Heart left ventricle (tissue), 16 donors: ENCODE data around the gene SPIC. TPM values are rescaled to one million over a fixed set of nuclear protein-coding genes. Genes with fewer than 3 reads are reported as not detected.

Experiments used
- ATAC-seq, 4 donors: fragments of 200-7000 bp; cut with Tn5 transposase; one replicate each; pipeline ENCODE4 v1.9.1; 2020 to 2022; ENCODE audit warnings: moderate library complexity in 4 of 4, mild to moderate bottlenecking in 3 of 4, moderate number of reproducible peaks in 1 of 4
- DNase-seq, 5 donors: peaks; one replicate each; pipeline ENCODE4 v3.0.0-alpha.2; 2020
- H3K27ac ChIP-seq, 12 donors: fragments of 200-600 bp; sonication (generic) in 4 of 12; one replicate each; pipeline versions ENCODE4 v1.5.0 to v1.8.0; 2016 to 2022; ENCODE audit warnings: mild to moderate bottlenecking in 2 of 12
- H3K27me3 ChIP-seq, 9 donors: fragments of 200-600 bp; sonication (generic) in 2 of 9; one replicate each; pipeline versions ENCODE4 v1.5.1 to v1.8.0; 2016 to 2022; ENCODE audit warnings: mild to moderate bottlenecking in 3 of 9
- H3K36me3 ChIP-seq, 9 donors: fragments of 200-600 bp; sonication (generic) in 2 of 9; one replicate each; pipeline versions ENCODE4 v1.5.0 to v1.8.0; 2018 to 2022; ENCODE audit warnings: mild to moderate bottlenecking in 2 of 9
- H3K4me1 ChIP-seq, 12 donors: fragments of 200-600 bp; sonication (generic) in 4 of 12; one replicate each; pipeline versions ENCODE4 v1.5.0 to v1.8.0; 2016 to 2022; ENCODE audit warnings: mild to moderate bottlenecking in 3 of 12
- H3K4me3 ChIP-seq, 12 donors: fragments of 200-600 bp; sonication (generic) in 4 of 12; one replicate each; pipeline versions ENCODE4 v1.5.0 to v1.8.0; 2017 to 2022; ENCODE audit warnings: mild to moderate bottlenecking in 9 of 12, moderate library complexity in 4 of 12
- H3K9me3 ChIP-seq, 12 donors: fragments of 200-600 bp; sonication (generic) in 4 of 12; one replicate each; pipeline versions ENCODE4 v1.5.0 to v1.8.0; 2016 to 2022; ENCODE audit warnings: mild to moderate bottlenecking in 1 of 12
- CTCF ChIP-seq, 12 donors: fragments of 200-600 bp; sonication (generic) in 4 of 12; IDR thresholded peaks; one replicate each; pipeline versions ENCODE4 v1.5.0 to v1.8.0; 2018 to 2022; ENCODE audit warnings: antibody characterized with exemption in 12 of 12, mild to moderate bottlenecking in 5 of 12
- POLR2A ChIP-seq, 2 donors: fragments of 450-650 bp; IDR thresholded peaks; one replicate each; pipeline ENCODE4 v1.6.1; 2017; ENCODE audit warnings: antibody characterized with exemption in 2 of 2, mild to moderate bottlenecking in 2 of 2, moderate library complexity in 2 of 2
- WGBS, 4 donors: extraction: QIAGEN DNeasy Blood & Tissue Kit in 2 of 4; methylation state at CpG; one replicate each; pipeline versions ENCODE4 v1.1.5 to v1.1.7; 2013 to 2018; 5-methylcytosine and 5-hydroxymethylcytosine counted together
- intact Hi-C, 10 donors: fragments of 100-400 bp; cut with DNase I; formaldehyde crosslinking; loops; one replicate each; pipeline versions ENCODE4 v1.11.1 to v1.14.2; 2022
- polyA plus RNA-seq, 2 donors: library from polyadenylated mRNA; stranded (reverse); fragments of 200-250 nt; gene quantifications; one replicate each; pipeline ENCODE4 v1.2.3, GENCODE V29; 2013
- total RNA-seq, 9 donors: library from RNA; depleted of rRNA in 2 of 9; stranded (reverse); fragments of >200 nt in 2 of 9; fragmentation: NEBNext Ultra II Directional in 3 of 9; extraction: Animal tissue kit (Norgen Biotek cat#: 25700) in 3 of 9; gene quantifications; one replicate each; pipeline versions ENCODE4 v1.1.0 to v1.2.4, GENCODE V29; 2016 to 2023
- donor health status: ischemic (EF 13 %, LVEDD 7.1; RV severe dilation, severe dysfunction).
- donor health status: healthy with polysubstance abuse.
- donor health status: DM: no; HTN: yes; CAD: no.
- donor health status: DM: no; HTN: no; CAD: no.
- donor health status: ischemic (EF 25% LVEDD 6.9; RV normal size, moderate dysfunction).
- donor health status: ischemic (EF 25% LVEDD 5.7; RV mildly dilated, moderate dysfunction).
- donor health status: healthy.
- donor health status: DM: yes; HTN: yes; CAD: no.
- donor health status: ischemic (EF 35%, LVEDD 5.7; RV mildly dilated, moderate dysfunction).
- donor health status: nonischemic (EF 11% LVEDD 7.7; RV severe dilation, severe dysfunction).
- donor health status: DM: yes; HTN: yes; CAD: no.
- donor health status: PGD.
- donor health status: ischemic (EF 29% LVEDD 5.4; RV normal size, mild dysfunction).
- donor health status: nonischemic (EF 23%, LVEDD 6.1; RV moderate dilation, normal function).

SPIC gene
- total and polyA plus RNA-seq, 11 donors: 0.68 to 2.5 TPM; not detected in 9

DNA sequence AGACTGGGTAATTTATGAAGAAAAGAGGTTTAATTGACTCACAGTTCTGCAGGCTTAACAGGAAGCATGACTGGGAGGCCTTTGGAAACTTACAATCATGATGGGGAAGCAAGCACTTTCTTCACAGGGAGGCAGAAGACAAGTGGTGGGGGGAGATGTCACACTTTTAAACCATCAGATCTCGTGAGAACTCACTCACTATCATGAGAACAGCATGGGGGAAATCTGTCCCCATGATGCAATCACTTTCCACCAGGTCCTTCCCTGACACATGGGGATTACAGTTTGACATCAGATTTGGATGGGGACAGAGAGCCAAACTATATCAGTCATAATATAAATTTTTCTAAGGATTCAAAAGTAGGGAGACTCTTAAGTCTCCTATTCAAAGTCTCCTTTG lies 46.0 kb downstream of the SPIC start:
- 36 to 62% (median 37%) methylated on average over 1 of the region's 1 CpG for WGBS, 4 donors

GRCh38 chr12:101527682-101528081 lies 52.5 kb downstream of the SPIC start:
- TF ChIP-seq POLR2A (IDR thresholded peaks at IDR 0.05): no peak
- no peak for TF ChIP-seq CTCF (IDR thresholded peaks at IDR 0.05)
- Histone ChIP-seq H3K9me3 (no peaks in the 10 kb centered on the region), H3K27ac (peak overlapping the region in 4 of 12 donors; percentile 21 to 60 (median 41)), H3K4me3 (no peak overlapping the region), H3K4me1 (peaks cover 0 to 9% (median 0%) of the 10 kb centered on the region in 12 donors), H3K27me3 (no peaks in the 10 kb centered on the region), H3K36me3 (no peaks in the 10 kb centered on the region)
- DNase-seq (peak; percentile 19 to 81 (median 62)), ATAC-seq (peak; percentile 79 to 97 (median 90))
- intact Hi-C loops: no loop called here
- WGBS, 4 donors: 38 to 51% (median 39%) methylated on average over 10 of the region's 10 CpGs

More for the DNA sequence above, 46.0 kb downstream of the SPIC start:
- Histone ChIP-seq H3K36me3 (no peaks in the 10 kb centered on the region), H3K27me3 (no peaks in the 10 kb centered on the region), H3K27ac (no peak overlapping the region), H3K4me3 (no peak overlapping the region), H3K9me3 (no peaks in the 10 kb centered on the region), H3K4me1 (no peaks in the 10 kb centered on the region)
- TF ChIP-seq CTCF (IDR thresholded peaks at IDR 0.05) (no peak), POLR2A (IDR thresholded peaks at IDR 0.05) (no peak)
- ATAC-seq (no peak), DNase-seq (no peak)
- intact Hi-C loops: no loop called here

GRCh38 chr12:101536069-101536674 lies 61.0 kb downstream of the SPIC start:
- Histone ChIP-seq H3K4me1 (no peaks in the 10 kb centered on the region), H3K36me3 (no peaks in the 10 kb centered on the region), H3K9me3 (no peaks in the 10 kb centered on the region), H3K27me3 (no peaks in the 10 kb centered on the region), H3K27ac (no peak overlapping the region), H3K4me3 (no peak overlapping the region)
- no peak for ATAC-seq
- no peak for TF ChIP-seq CTCF (IDR thresholded peaks at IDR 0.05)
- TF ChIP-seq POLR2A (IDR thresholded peaks at IDR 0.05): no peak
- intact Hi-C loops: no loop called here
- no peak for DNase-seq
- 55 to 71% (median 57%) methylated on average over 2 of the region's 2 CpGs for WGBS, 4 donors

Other genes with a start within 250 kb of the SPIC start
- gene UTP20, start 195.2 kb upstream of the SPIC start, total RNA-seq: 1 to 10 TPM; 5.3 to 8.3 (median 7.8) TPM
- 1 to 10 TPM; 1.5 to 4.8 TPM for gene UTP20, start 195.2 kb upstream of the SPIC start, polyA plus RNA-seq
- 100 to 1,000 TPM in 2 of 9 donors, 10 to 100 TPM in 7; 69.1 to 115 (median 93.7) TPM for gene ARL1, start 67.6 kb upstream of the SPIC start, total RNA-seq
- 10 to 100 TPM; 24.4 to 68.9 TPM for gene ARL1, start 67.6 kb upstream of the SPIC start, polyA plus RNA-seq
- 1 to 10 TPM in 7 of 9 donors, under 1 TPM in 2; 0.80 to 3.5 (median 1.9) TPM for gene MYBPC1, start 119.6 kb downstream of the SPIC start, total RNA-seq
- gene MYBPC1, start 119.6 kb downstream of the SPIC start, polyA plus RNA-seq: 1 to 10 TPM in 1 of 2 donors, under 1 TPM in 1; 0.04 to 1.9 TPM
- 100 to 1,000 TPM in 4 of 9 donors, 10 to 100 TPM in 5; 84.2 to 208 (median 98.9) TPM for gene CHPT1, start 222.3 kb downstream of the SPIC start, total RNA-seq
- 100 to 1,000 TPM in 1 of 2 donors, 10 to 100 TPM in 1; 73.5 to 170 TPM for gene CHPT1, start 222.3 kb downstream of the SPIC start, polyA plus RNA-seq